SKM-1 (cell line): ENCODE data around the gene RPH3AL.

Experiments
- DNase-seq: peaks from one replicate; lab custom pipeline; 2025; ENCODE audit not compliant: unreplicated experiment; lab: John Stamatoyannopoulos, UW

RPH3AL gene

DNA sequence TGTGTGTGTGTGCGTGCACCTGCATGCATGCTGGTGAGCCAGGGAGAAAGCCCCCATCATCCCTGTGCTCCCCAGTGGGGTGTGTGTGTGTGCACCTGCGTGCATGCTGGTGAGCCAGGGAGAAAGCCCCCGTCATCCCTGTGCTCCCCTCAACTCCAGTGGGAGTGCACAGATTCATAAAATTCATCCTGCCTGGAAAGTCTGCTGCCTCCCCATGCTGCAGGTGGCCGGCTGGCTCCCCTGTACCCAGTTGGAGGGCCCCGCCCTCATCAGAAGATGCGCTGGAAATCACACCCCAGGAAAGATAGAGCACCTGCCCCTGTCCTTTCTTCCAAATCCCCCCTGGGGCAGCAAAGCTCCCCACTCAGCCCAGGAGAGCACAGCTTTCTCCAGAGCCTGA is 86.4 kb downstream of the RPH3AL start:
- no peak for DNase-seq

DNA sequence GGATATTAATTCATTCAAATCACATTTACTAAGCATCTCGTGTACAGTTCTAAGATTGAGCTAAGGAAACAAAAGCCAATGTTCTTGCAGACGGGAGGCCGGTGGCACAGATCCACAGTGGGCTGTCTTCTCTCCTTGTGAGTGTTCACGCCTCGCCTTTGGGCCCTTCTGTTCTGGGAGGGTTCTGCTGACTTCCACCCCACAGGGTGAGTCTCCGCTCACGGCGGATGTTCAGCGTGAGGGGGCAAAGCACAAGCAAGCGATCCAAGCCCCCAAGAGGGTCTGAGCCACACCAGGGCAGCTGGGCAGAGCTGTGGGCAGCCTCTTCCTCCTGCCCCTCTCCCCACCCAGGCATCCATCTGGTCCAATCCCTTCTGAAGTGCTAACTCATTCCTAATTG is 86.9 kb downstream of the RPH3AL start:
- no peak for DNase-seq

DNA sequence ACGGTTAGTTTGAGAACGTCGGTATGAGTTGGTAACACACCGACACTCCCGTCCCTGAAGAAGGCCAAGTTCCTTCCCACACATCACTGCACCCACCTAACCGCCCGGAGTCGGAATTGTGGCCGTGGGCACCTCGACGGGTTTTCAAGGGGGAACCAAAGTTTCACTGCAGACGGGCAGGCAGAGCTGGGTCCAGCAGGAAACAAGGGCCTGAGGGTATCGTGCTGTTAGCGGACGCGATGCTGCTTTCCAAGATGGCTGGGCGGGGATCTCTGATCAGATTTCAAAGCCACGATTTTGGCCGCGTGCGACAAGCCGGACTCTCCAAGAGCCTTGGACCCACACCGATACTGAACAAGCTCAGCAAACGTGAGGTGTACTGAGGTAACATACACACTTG is 88.8 kb downstream of the RPH3AL start:
- no peak for DNase-seq

DNA sequence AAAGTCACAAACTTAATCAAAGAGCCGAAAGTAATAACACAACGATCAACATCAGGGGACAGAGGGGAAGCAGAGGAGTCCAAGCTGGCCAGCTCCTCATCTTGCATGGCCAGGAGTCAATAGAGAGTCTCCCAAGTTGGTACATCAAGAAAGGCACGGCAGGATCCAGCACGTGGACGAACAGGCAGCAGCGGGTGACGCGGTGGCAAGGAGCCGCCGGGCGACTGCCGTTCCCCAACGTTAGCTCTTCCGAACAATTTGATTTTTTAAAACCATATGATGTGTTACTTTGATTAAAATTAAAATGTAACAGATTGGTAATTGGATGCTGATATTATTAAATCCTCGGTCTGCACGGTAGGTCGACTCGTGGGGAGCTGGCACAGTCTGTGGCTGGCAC is 89.3 kb downstream of the RPH3AL start:
- DNase-seq = no peak

GRCh38 chr17:261635-262034 is 91.0 kb downstream of the RPH3AL start:
- no peak for DNase-seq

DNA sequence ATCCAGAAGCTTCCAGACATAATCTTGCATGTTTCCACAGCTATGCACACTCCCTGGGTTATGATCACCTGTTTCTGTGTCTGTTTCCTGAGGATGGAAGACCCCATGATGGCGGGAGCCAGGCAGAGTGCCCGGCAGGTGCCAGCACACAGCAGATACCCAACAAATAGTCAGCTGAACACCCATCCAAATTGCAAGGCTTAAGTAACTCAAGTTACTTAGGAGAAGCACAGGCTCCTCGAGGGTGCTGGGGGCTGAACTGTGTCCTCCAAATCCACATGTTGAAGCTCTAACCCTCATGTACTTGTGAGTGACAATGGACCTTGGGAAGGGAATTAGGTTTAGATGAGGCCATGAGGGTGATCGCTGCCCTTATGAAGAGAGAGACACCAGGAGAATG is 91.7 kb downstream of the RPH3AL start:
- no peak for DNase-seq

- no peak for DNase-seq
Measured at GRCh38 chr17:260031-260791, 92.4 kb downstream of the RPH3AL start.

DNA sequence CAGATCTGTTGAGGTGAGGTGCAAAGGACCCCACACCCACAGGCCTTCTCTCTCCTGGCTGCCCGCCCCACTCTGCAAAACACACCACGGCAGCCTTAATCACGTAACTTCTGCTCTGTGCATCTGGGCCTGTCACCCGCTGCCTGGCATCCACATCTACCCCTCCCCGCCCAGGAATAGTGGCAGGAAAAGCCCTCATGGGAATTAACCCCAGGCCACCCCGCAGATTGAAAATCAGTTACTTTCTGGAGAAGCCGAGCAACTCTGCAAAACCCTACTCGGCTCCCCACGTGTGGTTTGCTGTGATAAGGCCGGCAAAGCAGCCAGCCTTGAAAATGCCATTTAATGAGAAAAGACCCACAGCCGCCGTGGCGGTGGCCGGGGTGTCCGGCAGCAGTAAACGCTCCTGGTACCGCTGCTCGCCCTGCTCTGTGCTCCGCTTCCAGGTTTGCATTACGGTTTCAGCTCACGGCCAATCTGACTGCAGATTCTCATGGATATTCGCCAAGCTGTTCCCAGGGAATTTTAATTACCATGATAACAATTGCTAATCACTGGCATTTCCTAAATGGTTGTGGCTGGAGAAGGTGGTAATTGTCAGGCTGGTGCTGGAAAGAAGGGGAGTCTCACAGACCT is 93.1 kb downstream of the RPH3AL start:
- no peak for DNase-seq

DNA sequence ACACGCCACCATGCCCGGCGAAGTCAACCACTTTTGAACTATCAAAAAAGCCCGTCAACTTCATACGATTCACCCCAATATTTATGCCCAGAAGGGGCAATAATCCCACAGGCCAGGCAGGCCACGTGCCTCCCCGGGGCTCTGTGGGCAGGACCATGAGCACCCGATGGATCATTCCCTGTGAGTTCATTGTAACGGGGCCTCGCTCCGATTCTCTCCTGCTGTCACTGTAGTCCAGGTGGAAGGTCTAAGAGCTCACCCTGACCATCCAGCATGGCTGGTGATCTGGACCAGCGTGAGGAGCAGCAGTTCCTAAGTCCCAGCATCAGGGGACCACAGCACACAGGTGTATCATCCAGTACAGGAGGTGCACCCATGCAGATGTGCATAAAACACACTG is 93.7 kb downstream of the RPH3AL start:
- DNase-seq = no peak

- no peak for DNase-seq
Measured at GRCh38 chr17:258045-258734, 94.4 kb downstream of the RPH3AL start.

- no peak for DNase-seq
Measured at GRCh38 chr17:253091-253846, 99.3 kb downstream of the RPH3AL start.

GRCh38 chr17:252456-252855 is 100.2 kb downstream of the RPH3AL start:
- no peak for DNase-seq

DNA sequence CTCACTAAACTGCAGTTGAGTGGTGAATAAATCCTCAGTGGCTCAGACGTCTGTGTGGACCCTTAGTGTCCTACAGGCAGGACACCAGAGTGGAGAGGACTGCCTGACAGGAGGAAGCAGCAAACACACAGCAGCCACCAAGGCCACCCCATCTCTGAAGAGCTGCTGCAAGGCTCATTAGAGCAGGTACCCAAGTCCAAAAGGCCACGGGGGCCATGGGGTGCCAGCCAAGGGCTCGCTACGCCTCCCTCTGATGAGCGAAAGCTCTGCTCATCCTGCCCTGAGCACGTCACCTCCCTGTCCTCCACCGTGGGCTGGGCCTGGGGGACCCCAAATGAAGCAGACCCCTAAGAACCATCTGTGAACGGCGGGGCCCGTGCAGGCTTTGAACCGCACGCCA is 101.1 kb downstream of the RPH3AL start:
- no peak for DNase-seq

DNA sequence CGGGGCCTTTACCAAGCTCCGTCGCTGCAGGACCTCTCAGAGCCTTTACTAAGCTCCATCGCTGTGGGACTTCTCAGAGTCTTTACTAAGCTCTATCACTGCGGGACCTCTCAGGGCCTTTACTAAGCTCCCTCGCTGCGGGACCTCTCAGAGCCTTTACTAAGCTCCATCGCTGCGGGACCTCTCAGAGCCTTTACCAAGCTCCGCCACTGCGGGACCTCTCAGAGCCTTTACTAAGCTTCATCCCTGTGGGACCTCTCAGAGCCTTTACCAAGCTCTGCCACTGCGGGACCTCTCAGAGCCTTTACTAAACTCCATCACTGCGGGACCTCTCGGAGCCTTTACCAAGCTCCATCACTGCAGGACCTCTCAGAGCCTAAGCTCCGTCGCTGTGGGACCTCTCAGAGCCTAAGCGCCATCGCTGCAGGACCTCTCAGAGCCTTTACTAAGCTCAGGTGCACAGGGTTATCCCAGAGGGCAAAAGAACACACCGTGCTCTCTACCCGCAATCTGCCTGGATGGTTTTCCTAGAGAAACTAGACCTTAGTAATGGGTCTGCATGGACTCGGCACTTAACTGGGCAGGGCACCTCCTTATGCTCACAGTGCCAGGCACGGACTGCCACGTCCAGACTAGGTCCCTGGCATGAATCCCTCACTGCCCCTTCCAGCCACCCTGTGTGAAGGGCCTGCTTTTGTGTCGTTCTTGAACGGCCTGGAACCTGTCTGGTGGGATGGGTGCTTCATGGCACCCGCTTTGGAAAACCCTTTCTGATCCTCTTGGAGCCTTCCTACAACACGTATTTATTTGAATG is 101.9 kb downstream of the RPH3AL start:
- no peak for DNase-seq

DNA sequence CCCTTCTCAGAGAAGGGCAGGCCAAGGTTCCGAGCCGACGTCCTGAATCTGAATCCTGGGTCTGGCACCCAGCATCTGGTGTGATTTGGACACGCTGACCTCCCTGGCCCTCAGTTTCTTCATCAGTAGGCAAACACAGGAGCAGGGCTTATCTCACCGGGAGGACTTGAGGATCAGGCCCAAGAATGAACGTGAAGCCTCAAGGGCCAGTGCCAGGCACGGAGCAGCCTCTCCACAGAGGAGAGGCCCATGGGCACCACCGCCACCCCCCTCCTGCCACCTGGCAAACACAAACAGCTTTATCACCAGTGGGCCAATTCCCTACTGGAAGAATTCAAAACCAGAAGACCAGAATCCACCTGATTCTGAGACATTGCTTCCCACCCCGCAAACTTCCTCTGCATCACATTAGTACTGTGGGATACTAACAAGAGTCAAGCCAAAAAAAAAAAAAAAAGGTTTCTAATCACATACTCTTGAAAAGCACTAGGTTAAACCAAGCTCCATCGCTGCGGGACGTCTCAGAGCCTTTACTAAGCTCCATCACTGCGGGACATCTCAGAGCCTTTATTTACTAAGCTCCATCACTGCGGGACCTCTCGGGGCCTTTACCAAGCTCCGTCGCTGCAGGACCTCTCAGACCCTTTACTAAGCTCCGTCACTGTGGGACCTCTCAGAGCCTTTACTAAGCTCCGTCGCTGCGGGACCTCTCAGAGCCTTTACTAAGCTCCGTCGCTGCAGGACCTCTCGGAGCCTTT is 103.2 kb downstream of the RPH3AL start:
- no peak for DNase-seq

DNA sequence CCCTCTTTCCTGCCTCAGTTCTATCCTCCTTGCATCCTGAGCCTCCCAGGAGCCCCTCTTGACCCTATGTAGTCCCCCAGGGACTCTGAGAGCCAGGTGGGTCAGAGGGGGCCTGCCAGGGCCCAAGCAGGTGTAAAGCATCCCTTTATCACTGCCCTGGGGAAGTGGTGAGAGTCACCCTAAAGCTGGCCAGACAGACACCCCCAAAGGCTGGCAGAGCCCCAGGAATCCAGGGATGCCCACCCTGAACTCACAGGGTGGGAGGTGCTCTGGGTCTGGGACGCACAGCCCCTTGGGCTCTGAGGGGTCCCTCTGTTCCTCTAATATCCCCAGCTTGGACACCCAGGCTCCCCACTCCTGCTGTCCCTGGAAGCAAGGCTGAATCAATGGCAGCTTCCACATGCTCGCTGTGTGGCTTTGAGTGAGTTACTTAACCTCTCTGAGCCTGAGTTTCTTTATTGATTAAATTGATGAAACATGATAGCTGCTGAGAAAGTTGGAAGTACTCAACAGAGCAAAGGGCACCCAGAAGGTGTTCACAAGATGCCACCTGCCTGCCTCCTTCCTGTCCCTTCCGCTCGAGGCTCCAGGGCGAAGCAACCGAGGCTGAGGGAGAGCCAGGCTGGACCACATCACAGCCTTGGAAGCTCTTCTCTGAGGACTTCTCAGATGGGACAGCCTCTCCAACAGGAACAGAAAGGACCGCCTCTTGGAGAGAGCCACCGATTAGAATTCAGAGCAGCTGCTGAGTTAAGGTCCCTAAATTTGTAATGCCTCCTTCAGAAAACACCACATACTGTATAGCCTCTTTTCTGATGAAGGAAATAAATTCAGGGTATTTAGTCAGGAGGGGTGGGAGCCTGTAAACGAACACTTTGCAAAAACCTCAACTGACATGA is 104.0 kb downstream of the RPH3AL start:
- DNase-seq = no peak

GRCh38 chr17:247767-248166 is 104.8 kb downstream of the RPH3AL start:
- no peak for DNase-seq

- no peak for DNase-seq
Measured at GRCh38 chr17:246851-247421, 105.7 kb downstream of the RPH3AL start.

DNA sequence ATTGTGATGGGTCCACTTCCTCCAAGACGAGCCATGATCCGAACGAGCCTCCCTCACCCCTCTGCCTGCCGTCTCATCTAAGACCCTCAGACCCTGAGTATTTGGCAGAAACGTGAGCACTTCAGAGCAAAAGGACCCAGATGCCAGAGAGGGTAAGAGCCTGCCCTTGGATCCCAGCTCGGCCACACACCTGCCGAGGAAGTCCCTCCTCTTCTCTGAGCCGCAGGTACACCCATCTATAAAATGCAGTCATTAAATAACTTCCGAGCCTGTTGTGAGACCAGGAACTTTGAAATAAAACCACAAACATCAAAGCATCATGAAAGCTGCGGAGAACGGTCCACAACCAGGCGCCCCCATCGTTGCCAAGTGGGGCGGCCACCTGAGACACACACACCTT is 106.4 kb downstream of the RPH3AL start:
- DNase-seq = no peak
